ENCODE data around the gene SLC22A9.
"Not testable (repeated sequence)": the region's sequence is repeated elsewhere in the genome, so short reads cannot be mapped to it uniquely, and the experiment has no call there.

SLC22A9 gene

DNA sequence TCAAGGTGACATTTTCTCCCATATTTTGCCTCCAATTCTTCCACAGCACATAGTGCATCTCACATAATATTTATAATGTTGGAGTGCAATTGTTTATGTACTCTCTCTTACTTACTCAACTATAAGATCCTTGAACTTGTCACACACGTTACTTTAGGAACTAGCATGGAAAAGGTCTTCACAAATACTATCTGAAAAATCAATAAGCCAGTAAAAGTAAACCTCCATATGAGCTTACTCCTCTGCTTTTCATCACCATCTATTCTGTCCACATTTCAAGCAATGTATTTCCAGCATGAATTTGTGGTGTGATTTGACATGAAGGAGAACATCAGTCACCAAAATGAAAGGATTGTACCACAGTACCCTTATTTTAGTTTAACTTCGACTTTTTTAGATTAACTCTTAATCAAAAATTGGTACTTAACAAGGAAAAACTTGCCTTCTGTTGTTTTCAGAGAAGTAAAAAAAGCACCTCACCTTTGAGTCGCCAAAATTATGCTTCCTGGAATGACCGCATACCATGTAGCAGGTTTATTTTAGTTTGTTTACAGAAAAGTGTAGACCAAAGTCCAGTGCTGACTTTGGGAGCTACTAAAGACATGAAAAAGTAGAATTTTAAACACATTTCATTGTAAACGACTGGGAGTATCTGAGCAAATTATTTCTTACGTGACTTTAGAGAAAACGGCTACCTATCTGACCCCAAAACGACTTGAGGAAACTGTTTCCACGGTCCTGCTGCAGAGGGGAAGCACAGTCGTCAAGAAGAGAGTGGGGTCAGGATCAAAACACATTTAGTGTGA lies at the start of gene SLC22A9:
Gene SLC22A9, plus strand, starts transcription at position 621 of the 806 bp plus-strand sequence. CDS start 272 bp downstream, outside the sequence.
- DNase-seq, result no peak

DNA sequence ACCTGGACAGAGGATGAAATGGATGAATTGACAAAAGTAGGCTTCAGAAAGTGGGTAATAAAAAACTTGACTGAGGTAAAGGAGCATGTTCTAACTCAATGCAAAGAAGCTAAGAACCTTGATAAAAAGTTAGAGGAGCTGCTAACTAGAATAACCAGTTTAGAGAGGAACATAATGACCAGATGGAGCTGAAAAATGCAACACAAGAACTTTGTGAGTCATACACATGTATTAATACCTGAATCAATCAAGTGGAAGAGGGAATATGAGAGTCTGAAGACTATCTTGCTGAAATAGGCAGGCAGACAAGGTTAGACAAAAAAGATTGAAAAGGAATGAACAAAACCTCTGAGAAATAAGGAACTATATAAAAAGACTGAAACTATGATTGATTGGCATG lies 47.9 kb upstream of the SLC22A9 start:
- no peak for DNase-seq

DNA sequence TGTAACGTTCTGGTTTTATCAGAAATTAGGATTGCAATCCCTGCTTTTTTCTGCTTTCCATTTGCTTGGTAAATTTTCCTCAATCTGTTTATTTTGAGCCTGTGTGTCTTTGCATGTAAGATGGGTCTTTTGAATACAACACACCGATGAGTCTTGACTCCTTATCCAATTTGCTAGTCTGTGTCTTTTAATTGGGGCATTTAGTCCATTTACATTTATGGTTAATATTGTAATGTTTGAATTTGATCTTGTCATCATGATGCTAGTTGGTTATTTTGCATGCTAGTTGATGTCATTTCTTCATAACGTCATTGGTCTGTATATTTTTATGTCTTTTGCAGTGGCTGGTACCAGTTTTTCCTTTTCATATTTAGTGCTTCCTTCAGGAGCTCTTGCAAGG lies 34.5 kb upstream of the SLC22A9 start:
- not testable (repeated sequence) for DNase-seq

DNA sequence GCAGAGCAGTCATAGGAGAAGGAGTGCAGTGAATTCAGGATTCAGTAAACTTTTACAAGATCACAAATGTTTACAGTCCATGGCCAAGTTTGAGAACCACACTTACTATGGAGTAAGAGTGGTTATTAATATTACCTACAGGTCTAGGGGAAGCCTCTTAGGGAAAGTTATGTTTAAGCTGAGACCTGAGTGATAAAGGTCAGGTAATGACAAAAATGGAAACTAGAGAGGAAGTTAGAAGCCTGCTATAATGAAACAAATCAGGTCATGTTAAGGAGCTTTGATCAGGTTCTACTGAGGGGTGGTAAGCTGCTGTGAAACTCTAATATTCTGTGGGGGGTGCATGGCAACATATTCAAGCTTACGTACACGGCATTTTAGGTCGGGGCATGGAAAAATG lies 32.5 kb upstream of the SLC22A9 start:
- no peak for DNase-seq

DNA sequence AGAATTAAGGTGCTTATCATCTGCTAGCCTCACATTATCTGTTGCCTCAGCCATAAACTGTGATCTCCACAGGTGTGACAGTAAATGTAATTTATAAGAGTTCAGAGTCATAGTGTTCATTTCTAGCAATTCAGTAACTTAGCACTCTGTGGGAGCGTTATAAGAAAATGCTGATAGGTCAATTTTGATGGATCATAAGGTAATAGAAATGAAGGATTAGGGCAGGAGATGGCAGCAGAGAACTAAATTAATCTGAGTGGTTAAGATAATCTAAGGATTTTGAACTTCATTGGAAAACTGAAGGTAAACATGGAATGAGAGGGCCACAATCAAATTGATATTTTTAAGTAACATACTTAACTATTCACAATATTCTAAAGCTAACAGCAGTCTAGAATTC lies 26.5 kb upstream of the SLC22A9 start:
- no peak for DNase-seq

DNA sequence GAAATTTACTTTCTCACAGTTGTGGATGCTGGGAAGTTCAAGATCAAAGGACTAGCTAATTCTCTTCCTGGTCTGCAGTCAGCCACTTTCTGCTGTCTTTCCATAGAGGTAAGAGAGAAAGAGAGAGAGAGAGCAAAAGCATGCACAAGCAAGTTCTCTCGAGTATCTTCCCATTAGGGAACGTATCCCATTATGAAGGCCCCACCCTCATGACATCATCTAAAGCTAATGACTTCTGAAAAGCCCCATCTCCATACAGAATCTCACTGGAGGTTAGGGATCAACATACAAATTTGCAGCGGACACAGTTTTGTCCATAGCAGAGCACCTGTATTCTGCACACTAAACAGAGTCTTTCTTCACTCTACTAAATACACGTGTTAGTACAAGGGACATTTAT lies 17.4 kb upstream of the SLC22A9 start:
- DNase-seq, result no peak

DNA sequence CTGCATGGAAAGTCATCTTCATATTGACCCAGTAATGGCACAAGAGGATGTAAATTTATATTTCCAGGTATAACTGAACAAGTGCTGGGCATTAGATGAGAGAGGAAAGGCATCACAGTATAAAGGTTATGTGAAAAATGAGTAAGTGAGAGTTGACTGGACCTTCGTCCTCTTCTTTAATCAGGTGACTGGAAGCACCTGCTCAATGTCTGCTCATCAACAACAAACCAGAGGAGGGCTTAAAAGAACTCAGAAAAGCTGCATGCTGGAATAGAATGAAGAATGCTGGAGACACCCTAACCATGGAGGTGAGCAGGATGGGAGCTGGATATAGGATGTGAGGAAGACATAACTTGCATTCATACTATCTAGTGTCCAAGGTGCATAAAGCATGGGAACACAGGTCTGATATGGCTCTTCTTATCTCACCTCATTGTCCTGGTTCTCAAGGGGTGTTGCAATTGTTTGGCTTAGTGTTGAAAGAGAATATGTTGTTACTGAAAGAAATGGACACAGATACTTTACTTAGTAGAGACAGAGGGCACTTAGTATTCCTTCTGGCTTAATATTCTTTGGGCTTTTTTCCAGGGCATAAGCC lies 7.3 kb upstream of the SLC22A9 start:
- no peak for DNase-seq

DNA sequence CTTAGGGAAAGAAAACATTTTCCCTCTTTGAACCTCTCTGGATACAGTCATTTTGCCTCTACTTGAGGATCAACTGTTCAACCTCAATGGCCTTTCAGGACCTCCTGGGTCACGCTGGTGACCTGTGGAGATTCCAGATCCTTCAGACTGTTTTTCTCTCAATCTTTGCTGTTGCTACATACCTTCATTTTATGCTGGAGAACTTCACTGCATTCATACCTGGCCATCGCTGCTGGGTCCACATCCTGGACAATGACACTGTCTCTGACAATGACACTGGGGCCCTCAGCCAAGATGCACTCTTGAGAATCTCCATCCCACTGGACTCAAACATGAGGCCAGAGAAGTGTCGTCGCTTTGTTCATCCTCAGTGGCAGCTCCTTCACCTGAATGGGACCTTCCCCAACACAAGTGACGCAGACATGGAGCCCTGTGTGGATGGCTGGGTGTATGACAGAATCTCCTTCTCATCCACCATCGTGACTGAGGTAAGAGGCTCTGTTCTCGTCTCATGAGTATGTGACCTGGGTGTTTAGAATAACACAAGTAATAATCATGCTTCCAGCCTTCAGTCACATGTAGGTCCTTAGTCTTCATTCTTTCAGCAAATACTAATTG lies 495 bp downstream of the SLC22A9 start:
- no peak for DNase-seq

DNA sequence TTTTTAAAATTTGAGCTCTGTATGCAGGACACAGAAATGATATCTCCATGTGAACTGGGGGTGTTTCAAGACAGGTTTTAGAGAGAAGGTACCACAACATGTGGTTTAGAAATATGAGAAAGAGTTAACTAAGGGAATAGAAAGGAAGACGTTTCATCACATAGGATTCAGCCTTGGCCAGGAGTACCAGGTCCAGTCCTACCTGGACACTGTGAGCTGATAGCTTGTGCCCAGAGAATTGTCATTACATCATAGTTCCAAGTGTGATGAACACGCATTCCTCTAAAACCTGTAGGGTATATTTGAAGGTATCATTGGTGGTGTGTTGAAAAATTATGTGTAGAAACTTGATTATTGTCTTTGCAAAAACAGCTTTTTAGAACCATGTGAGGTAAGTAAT lies 1.8 kb downstream of the SLC22A9 start:
- no peak for DNase-seq

DNA sequence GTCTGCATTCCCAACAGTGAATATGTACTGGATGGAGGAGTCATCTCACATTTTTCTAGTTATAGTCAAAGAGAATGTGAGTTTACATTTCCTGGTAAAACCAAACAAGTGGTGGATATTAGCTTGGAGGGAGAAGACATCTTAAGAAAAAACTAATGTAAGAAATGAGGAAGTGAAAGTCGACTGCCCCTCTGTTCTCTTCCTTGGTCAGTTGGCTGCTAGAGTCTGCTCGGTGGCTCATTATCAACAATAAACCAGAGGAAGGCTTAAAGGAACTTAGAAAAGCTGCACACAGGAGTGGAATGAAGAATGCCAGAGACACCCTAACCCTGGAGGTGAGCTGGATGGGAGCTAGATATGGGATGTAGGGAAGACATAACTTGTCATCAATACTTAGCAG lies 5.8 kb downstream of the SLC22A9 start:
- no peak for DNase-seq

DNA sequence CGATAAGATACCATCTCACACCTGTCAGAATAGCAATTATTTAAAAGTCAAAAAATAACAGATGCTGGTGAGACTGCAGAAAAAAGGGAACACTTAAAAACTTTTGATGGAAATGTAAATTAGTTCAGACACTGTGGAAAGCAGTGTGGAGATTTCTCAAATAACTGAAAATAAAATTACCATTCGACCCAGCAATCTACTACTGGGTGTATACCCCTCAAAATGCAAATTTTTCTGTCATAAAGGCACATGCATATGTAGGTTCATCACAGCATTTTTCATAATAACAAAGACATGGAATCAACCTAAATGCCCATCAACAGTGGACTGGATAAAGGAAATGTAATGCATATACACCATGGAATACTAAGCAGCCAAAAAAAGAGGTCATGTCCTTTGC lies 10.5 kb downstream of the SLC22A9 start:
- DNase-seq, result no peak

DNA sequence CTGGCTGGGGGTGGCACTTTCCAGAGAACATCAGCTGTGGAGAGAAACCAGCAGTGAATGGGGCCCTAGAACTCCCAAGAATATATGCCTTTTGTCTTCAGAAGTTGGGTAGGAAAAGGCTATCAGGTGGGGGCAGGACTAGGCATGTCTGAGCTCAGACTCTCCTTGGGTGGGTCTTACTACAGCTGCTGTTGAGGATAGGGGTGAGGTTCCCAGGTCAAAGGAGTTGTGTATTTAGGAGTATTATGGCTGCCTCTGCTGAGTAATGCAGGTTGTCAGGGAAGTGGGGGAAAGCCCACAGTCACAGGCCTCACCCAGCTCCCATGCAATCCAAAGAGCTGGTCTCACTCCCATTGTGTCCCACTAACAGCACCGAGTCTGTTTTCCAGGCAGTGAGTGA lies 26.1 kb downstream of the SLC22A9 start:
- DNase-seq, result no peak

DNA sequence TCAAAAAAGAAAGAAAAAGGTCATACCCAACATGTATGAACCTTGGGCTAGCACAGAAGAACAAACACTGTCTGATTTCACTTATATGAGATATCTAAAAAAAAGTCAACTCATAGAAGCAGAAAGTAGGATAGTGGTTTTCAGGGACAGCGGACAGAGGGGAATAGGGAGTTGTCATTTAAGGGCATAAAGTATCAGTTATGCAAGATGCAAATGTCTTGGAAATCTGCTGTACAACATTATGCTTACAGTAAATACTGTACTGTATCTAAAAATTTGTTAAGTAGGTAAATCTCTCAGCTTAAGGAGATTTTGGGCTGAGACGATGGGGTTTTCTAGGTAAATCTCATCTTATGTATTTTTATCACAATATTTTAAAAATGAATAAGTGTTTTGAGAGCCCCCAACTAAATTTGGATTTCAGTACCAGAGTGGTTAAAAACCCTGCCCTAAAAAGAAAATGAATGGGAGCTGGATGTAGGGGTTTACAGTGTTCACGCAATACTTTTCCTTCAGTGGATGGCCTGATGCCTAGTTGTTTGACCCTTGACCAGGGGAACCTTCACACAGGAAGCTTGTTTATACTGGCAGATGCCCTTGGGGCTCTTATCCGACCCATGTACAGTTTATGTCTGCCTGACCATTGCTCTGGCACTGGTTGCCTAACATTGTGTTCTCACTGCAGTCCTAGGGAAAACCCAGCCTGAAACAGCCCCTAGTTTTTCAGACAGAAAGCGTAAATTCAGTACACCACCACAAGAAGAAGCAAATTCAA lies 34.8 kb downstream of the SLC22A9 start:
- DNase-seq, result no peak

DNA sequence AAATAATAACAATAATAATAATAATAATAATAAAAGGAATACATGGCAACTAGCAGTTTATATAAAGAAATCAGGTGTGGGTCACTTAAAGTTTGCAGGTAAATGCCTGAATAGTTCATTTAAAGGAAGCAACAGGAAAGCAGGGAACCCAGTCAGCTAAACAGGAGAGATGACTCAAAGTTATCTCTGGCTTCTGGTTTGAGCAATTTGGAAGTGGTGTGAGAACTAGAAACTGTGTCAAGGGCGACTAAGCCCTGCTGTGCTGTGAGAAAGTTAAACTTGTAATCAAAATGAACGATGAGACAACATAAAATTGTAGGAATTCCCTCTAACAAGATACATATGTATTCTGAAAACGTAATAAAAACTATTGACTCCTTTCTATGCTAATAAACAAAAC lies 35.5 kb downstream of the SLC22A9 start:
- DNase-seq, result no peak

DNA sequence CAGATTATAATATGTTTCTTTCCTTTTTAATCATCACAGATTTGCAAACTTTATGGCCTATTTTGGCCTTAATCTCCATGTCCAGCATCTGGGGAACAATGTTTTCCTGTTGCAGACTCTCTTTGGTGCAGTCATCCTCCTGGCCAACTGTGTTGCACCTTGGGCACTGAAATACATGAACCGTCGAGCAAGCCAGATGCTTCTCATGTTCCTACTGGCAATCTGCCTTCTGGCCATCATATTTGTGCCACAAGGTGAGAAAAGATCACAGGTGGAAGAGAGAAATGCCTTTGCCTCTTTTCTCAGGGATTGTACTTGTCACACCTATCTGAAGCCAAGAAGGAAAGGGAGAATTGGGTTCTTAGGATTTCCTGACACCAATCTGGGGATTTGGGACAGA lies 36.9 kb downstream of the SLC22A9 start:
- DNase-seq, result no peak

DNA sequence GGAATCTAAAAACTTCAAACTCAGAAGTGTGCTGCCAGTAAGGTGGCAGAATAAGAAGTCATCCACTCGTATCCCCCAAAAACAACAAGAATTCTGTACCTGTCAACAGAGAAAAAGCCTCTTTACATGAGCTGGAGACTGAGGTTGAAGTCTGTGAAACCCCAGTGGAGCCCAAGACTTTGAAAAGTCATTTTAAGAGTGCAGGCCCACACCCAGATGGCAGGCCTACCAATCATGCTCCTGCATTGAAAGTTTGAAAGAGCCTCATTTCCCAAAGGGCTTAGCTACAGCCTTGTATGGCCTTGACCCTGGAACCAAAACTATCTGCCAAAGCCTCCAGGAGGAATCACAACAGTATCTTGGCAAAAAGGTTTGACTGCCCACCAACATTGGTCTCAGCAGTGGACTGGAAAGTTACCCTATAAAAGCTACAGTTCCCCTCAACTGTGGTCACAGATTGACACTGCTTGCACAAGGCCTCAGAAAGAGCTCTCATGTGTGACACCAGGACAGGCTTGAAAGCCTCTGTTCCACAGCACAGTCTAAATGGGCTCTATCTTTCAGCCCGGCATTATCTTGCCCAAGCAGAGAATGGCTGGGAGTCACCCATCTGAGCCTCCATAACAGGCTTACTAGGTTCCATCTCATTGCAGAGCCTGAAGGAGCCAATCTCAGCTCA lies 47.7 kb downstream of the SLC22A9 start:
- DNase-seq, result no peak

DNA sequence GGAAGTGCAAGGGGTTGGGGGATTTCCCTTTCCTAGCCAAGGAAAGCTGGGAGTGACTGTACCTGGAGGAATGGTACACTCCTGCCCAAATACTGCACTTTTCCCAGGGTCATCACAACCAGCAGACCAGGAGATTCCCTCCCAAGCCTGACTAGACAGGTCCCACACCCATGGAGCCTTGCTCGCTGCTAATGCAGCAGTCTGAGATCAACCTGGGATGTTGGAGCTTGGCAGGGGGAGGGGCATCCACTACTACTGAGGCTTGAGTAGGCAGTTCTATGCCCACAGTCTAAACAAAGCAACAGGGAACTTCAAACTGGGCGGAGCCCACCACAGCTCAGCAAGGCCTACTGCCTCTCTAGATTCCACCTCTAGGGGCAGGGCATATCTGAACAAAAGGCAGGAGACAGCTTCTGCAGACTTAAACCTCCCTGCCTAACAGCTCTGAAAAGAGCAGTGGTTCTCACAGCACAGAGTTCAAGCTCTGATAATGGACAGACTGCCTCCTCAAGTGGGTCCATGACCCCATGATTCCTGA lies 58.5 kb downstream of the SLC22A9 start:
- no peak for DNase-seq

DNA sequence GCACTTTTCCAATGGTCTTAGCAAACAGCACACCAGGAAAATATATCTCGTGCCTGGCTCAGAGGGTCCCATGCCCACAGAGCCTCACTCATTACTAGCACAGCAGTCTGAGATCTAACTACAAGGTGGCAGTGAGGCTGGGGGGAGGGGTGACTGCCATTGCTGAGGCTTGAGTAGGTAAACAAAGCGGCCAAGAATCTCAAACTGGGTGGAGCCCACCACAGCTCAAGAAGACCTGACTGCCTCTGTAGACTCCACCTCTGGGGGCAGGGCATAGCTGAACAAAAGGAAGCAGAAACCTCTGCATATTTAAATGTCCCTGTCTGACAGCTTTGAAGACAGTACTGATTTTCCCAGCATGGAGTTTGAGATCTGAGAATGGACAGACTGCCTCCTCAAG lies 61.1 kb downstream of the SLC22A9 start:
- not testable (repeated sequence) for DNase-seq

DNA sequence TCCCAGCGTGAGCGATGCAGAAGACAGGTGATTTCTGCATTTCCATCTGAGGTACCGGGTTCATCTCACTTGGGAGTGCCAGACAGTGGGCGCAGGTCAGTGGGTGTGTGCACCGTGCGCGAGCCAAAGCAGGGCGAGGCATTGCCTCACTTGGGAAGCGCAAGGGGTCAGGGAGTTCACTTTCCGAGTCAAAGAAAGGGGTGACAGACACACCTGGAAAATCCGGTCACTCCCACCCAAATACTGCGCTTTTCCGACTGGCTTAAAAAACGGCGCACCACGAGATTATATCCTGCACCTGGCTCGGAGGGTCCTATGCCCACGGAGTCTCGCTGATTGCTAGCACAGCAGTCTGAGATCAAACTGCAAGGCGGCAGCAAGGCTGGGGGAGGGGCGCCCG lies 65.8 kb downstream of the SLC22A9 start:
- DNase-seq, result not testable (repeated sequence)

DNA sequence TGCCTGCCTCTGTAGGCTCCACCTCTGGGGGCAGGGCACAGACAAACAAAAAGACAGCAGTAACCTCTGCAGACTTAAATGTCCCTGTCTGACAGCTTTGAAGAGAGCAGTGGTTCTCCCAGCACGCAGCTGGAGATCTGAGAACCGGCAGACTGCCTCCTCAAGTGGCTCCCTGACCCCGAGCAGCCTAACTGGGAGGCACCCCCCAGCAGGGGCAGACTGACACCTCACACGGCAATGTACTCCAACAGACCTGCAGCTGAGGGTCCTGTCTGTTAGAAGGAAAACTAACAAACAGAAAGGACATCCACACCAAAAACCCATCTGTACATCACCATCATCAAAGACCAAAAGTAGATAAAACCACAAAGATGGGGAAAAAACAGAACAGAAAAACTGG lies 66.2 kb downstream of the SLC22A9 start:
- not testable (repeated sequence) for DNase-seq

DNA sequence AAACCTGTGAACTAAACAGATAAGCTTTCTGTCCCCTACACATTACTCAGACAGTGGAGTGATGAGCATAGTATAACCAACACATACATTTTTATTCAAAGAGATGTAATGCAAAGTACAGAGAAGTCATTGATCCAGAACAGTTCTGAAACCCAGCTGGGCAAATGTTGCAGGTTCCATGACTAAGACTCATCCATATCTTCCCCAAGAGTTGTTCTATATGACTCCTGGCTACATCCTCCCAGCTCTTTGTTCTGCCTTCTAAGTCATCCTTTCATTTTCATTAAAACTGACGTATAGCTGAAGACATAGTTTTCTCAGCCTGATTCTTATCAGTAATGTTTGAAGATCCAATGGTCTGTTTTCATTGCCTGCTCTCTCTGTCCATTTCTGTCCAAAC lies 74.1 kb downstream of the SLC22A9 start:
- DNase-seq, result no peak

DNA sequence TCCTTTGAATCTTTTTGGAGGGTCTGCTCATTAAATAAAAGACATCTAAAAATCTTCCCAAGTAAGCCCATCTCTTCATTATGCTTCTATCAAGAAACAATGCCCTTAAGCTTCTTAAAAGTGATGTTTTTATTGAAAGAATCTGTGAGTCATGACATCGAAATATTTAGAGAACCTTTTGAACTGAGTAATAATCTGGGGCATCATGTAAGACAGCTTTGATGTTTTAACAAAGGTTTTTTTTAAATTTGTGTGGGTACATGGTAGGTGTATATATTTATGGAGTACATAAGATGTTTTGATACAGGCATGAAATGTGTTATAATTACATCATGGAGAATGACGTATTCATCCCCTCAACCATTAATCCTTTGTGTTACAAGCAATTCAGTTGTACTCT lies 74.6 kb downstream of the SLC22A9 start:
- no peak for DNase-seq

DNA sequence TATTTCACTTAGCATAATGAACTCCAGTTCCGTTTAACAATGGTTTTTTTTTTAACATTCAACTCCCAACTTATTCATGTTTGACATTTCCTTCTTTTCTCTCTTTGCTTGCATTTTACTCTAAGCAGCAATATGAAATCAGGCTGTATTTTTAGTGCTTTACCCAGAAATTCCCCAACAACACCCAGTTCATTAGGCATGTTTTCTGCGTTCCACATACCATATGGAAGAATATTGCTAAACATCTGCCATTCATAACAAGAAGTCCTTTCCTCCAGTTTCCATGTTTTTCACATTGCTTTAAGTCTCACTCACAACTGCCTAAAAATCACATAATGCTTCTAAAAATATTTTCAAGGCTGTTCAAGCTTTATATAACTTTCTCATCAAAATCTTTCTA lies 75.5 kb downstream of the SLC22A9 start:
- no peak for DNase-seq
